PC-9 (cell line): ENCODE results near the gene GOLGA6D. TPM values are rescaled to one million over a fixed set of nuclear protein-coding genes. Genes with fewer than 3 reads are reported as not detected.
"Not testable (repeated sequence)": the region's sequence is repeated elsewhere in the genome, so short reads cannot be mapped to it uniquely, and the experiment has no call there.

Experiments
- BruUV-seq: library from RNA; stranded (reverse); fragments of 400-500 nt; replicated peaks from 2 replicates; lab custom pipeline; 2021; lab: Mats Ljungman, UMichigan
- CTCF ChIA-PET: fragments of 300-600 bp; sonication (Branson Sonifier 250); formaldehyde crosslinking; loops from one replicate; lab custom pipeline; 2022; ENCODE audit warnings: antibody characterized with exemption; lab: Charles Lee
- POLR2A ChIA-PET: fragments of 300-600 bp; sonication (Branson Sonifier 250); formaldehyde crosslinking; loops from one replicate; lab custom pipeline; 2022; ENCODE audit warnings: antibody characterized with exemption; ENCODE audit not compliant: unreplicated experiment; lab: Charles Lee
- DNase-seq, 2 experiments: peaks; one replicate each; pipeline versions ENCODE4 v3.0.0 to v3.0.0-alpha.2; 2015 to 2022; ENCODE audit warnings: mixed read lengths in 1 of 2
- H2AFZ ChIP-seq: fragments of 200-600 bp; sonication (generic); 2 replicates; pipeline ENCODE4 v1.8.1; 2017; ENCODE audit warnings: antibody characterized with exemption
- H3F3A ChIP-seq: fragments of 200-600 bp; sonication (generic); 2 replicates; pipeline ENCODE4 v1.8.1; 2017; ENCODE audit warnings: antibody characterized with exemption, mild to moderate bottlenecking, low read depth; ENCODE audit not compliant: insufficient read depth
- H3K27ac ChIP-seq: fragments of 200-600 bp; sonication (generic); 2 replicates; pipeline ENCODE4 v1.6.1; 2016; ENCODE audit warnings: mixed run types
- H3K27me3 ChIP-seq: fragments of 200-600 bp; sonication (generic); 2 replicates; pipeline ENCODE4 v1.6.1; 2016; ENCODE audit warnings: low read depth, mixed run types; ENCODE audit not compliant: insufficient read depth
- H3K36me3 ChIP-seq: fragments of 200-600 bp; sonication (generic); 2 replicates; pipeline ENCODE4 v1.6.1; 2016; ENCODE audit warnings: low read depth, mixed run types
- H3K4me1 ChIP-seq: fragments of 200-600 bp; sonication (generic); replicated peaks from 2 replicates; pipeline ENCODE4 v1.6.1; 2016; ENCODE audit warnings: mixed run types; ENCODE audit not compliant: insufficient read depth
- H3K4me2 ChIP-seq: fragments of 200-600 bp; sonication (generic); 2 replicates; pipeline ENCODE4 v1.6.1; 2017; ENCODE audit warnings: mixed run types
- H3K4me3 ChIP-seq: fragments of 200-600 bp; sonication (generic); 2 replicates; pipeline ENCODE4 v1.6.1; 2016; ENCODE audit warnings: mixed run types
- H3K79me2 ChIP-seq: fragments of 200-600 bp; sonication (generic); 2 replicates; pipeline ENCODE4 v1.6.1; 2017; ENCODE audit warnings: low read depth, mixed run types
- H3K9me2 ChIP-seq: fragments of 200-600 bp; sonication (generic); 2 replicates; pipeline ENCODE4 v1.8.1; 2017; ENCODE audit warnings: mild to moderate bottlenecking; ENCODE audit not compliant: insufficient read depth
- H3K9me3 ChIP-seq: fragments of 200-600 bp; sonication (generic); 2 replicates; pipeline ENCODE4 v1.8.1; 2016; ENCODE audit warnings: low read depth; ENCODE audit not compliant: insufficient read depth
- H4K20me1 ChIP-seq: fragments of 200-600 bp; sonication (generic); 2 replicates; pipeline ENCODE4 v1.8.1; 2017; ENCODE audit not compliant: insufficient read depth
- CTCF ChIP-seq: fragments of 200-600 bp; sonication (generic); conservative IDR thresholded peaks from 2 replicates; pipeline ENCODE4 v1.6.1; 2017; ENCODE audit warnings: mixed run types, antibody characterized with exemption, mild to moderate bottlenecking, moderate library complexity
- EZH2 ChIP-seq: fragments of 200-600 bp; sonication (generic); IDR thresholded peaks from 2 replicates; pipeline ENCODE4 v1.8.0; 2017; ENCODE audit warnings: antibody characterized with exemption, low read depth
- intact Hi-C: fragments of 100-400 bp; cut with micrococcal nuclease; formaldehyde crosslinking; loops from one replicate; pipeline ENCODE4 v1.10.0; 2022; ENCODE audit not compliant: unreplicated experiment
- total RNA-seq: library from RNA; stranded (reverse); gene quantifications from 2 replicates; pipeline ENCODE4 v1.2.3, GENCODE V29; 2021

GOLGA6D gene
- total RNA-seq, 1 experiment from 2014 or later: not detected

- ChIA-PET CTCF (no interaction called here), POLR2A (no interaction called here)
- DNase-seq: no peak
- Histone ChIP-seq H3K27ac (no peak overlapping the region), H2AFZ (no peak overlapping the region), H3K4me1 (no peaks in the 10 kb centered on the region), H4K20me1 (no peaks in the 10 kb centered on the region), H3K4me2 (no peak overlapping the region), H3K4me3 (no peak overlapping the region), H3K9me3 (no peaks in the 10 kb centered on the region), H3K27me3 (peaks cover 6% of the 10 kb centered on the region), H3K36me3 (no peaks in the 10 kb centered on the region), H3K9me2 (no peaks in the 10 kb centered on the region), H3K79me2 (no peaks in the 10 kb centered on the region), H3F3A (no peaks in the 10 kb centered on the region)
- BruUV-seq: no TSS peak
- intact Hi-C loops: no loop called here
- TF ChIP-seq EZH2 (no peak), CTCF (no peak)
Observed at GRCh38 chr15:75302318-75302717, 19.7 kb downstream of the GOLGA6D start.

GRCh38 chr15:75302753-75303152, 20.1 kb downstream of the GOLGA6D start:
- H4K20me1 ChIP-seq, H3K79me2 ChIP-seq, BruUV-seq, H3K27ac ChIP-seq, H3K4me1 ChIP-seq, H3K4me3 ChIP-seq, H3K36me3 ChIP-seq, H3F3A ChIP-seq, H2AFZ ChIP-seq, CTCF ChIA-PET, DNase-seq, POLR2A ChIA-PET, H3K4me2 ChIP-seq, H3K27me3 ChIP-seq, H3K9me3 ChIP-seq, intact Hi-C loops, H3K9me2 ChIP-seq: not testable (repeated sequence)

- BruUV-seq: no TSS peak
- no peak for DNase-seq
- H3K4me1 ChIP-seq: 0 out of 2 replicates have a peak, but pooled peaks cover 4% of the 10 kb centered on the region
- no peaks in the 10 kb centered on the region for H3K36me3 ChIP-seq
- H3K27me3 ChIP-seq: peaks cover 6% of the 10 kb centered on the region
- H4K20me1 ChIP-seq: no peaks in the 10 kb centered on the region
- POLR2A ChIA-PET: no interaction called here
- TF ChIP-seq CTCF (no peak), EZH2 (no peak)
- no peak overlapping the region for H3K4me2 ChIP-seq
- H3K9me3 ChIP-seq: no peaks in the 10 kb centered on the region
- no peak overlapping the region for H3K27ac ChIP-seq
- no peaks in the 10 kb centered on the region for H3K79me2 ChIP-seq
- no peak overlapping the region for H3K4me3 ChIP-seq
- no peaks in the 10 kb centered on the region for H3F3A ChIP-seq
- CTCF ChIA-PET: interaction anchor here (0.6 kb wide), 1 partner anchor 773 kb away, joined by 4 read pairs; no protein-coding TSS in a partner anchor
- intact Hi-C loops: no loop called here
- no peaks in the 10 kb centered on the region; the same call in 1 of the 2 replicates for H3K9me2 ChIP-seq
- no peak overlapping the region for H2AFZ ChIP-seq
Observed at GRCh38 chr15:75306188-75306587, 23.6 kb downstream of the GOLGA6D start.
